Esophagus squamous epithelium (tissue), 5 donors: ENCODE results near the gene ANGEL2. TPM values are rescaled to one million over a fixed set of nuclear protein-coding genes. Genes with fewer than 3 reads are reported as not detected.

Experiments used
- DNase-seq: peaks from one replicate; lab custom pipeline; 2025; lab: John Stamatoyannopoulos, UW
- H3K27ac ChIP-seq, 4 donors: fragments of 200-600 bp; sonication (generic); one replicate each; pipeline ENCODE4 v1.5.1; 2016 to 2019; ENCODE audit warnings: mild to moderate bottlenecking in 1 of 4
- H3K27me3 ChIP-seq, 4 donors: fragments of 200-600 bp; sonication (generic); 1 replicate in 3 of 4; 2 replicates in 1 of 4; pipeline versions ENCODE4 v1.5.1 to v1.6.0; 2017 to 2021; ENCODE audit warnings: antibody characterized with exemption in 1 of 4
- H3K36me3 ChIP-seq, 3 donors: fragments of 200-600 bp; sonication (generic); one replicate each; pipeline ENCODE4 v1.5.1; 2016 to 2019
- H3K4me1 ChIP-seq, 3 donors: fragments of 200-600 bp; sonication (generic); one replicate each; pipeline ENCODE4 v1.5.1; 2017 to 2019
- H3K4me3 ChIP-seq, 4 donors: fragments of 200-600 bp; sonication (generic); 1 replicate in 3 of 4; 2 replicates in 1 of 4; pipeline ENCODE4 v1.5.1; 2016 to 2019; ENCODE audit warnings: mild to moderate bottlenecking in 2 of 4, moderate library complexity in 1 of 4
- H3K9me3 ChIP-seq, 3 donors: fragments of 200-600 bp; sonication (generic); one replicate each; pipeline ENCODE4 v1.5.1; 2016 to 2019
- POLR2A ChIP-seq, 4 donors: fragments of 450-650 bp; IDR thresholded peaks; one replicate each; pipeline ENCODE4 v1.6.1; 2017; ENCODE audit warnings: antibody characterized with exemption in 4 of 4, mild to moderate bottlenecking in 4 of 4, moderate library complexity in 3 of 4
- WGBS, 2 donors: methylation state at CpG; one replicate each; pipeline ENCODE4 v1.1.5; 2018; 5-methylcytosine and 5-hydroxymethylcytosine counted together
- intact Hi-C: fragments of 100-400 bp; cut with DNase I; formaldehyde crosslinking; loops from one replicate; pipeline ENCODE4 v1.15.0; 2022
- total RNA-seq, 4 donors: library from RNA; depleted of rRNA; stranded (reverse); fragments of >200 nt; gene quantifications; one replicate each; pipeline ENCODE4 v1.1.0, GENCODE V29; 2016
- TF ChIP-seq, protein P1 (sequence below), 6 experiments: fragments of 450-650 bp in 4 of 6; fragments of 200-600 bp in 2 of 6; sonication (generic) in 2 of 6; IDR thresholded peaks; one replicate each; pipeline ENCODE4 v1.5.1; 2016 to 2019; ENCODE audit warnings: antibody characterized with exemption in 6 of 6, mild to moderate bottlenecking in 4 of 6, moderate library complexity in 4 of 6
- donor health status: DM: yes; HTN: yes; CAD: no.

The ANGEL2 gene
- total RNA-seq, 4 donors from 2014 or later = 15.8 to 48.3 (median 31.3) TPM

GRCh38 chr1:212974711-212975110 lies 41.0 kb downstream of the ANGEL2 start:
- Histone ChIP-seq H3K27ac (no peak overlapping the region), H3K36me3 (no peaks in the 10 kb centered on the region), H3K4me1 (peaks cover 0 to under 1% (median 0%) of the 10 kb centered on the region in 3 donors), H3K9me3 (no peaks in the 10 kb centered on the region), H3K4me3 (no peak overlapping the region), H3K27me3 (no peaks in the 10 kb centered on the region)
- TF ChIP-seq, protein P1, sequence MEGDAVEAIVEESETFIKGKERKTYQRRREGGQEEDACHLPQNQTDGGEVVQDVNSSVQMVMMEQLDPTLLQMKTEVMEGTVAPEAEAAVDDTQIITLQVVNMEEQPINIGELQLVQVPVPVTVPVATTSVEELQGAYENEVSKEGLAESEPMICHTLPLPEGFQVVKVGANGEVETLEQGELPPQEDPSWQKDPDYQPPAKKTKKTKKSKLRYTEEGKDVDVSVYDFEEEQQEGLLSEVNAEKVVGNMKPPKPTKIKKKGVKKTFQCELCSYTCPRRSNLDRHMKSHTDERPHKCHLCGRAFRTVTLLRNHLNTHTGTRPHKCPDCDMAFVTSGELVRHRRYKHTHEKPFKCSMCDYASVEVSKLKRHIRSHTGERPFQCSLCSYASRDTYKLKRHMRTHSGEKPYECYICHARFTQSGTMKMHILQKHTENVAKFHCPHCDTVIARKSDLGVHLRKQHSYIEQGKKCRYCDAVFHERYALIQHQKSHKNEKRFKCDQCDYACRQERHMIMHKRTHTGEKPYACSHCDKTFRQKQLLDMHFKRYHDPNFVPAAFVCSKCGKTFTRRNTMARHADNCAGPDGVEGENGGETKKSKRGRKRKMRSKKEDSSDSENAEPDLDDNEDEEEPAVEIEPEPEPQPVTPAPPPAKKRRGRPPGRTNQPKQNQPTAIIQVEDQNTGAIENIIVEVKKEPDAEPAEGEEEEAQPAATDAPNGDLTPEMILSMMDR (IDR thresholded peaks at IDR 0.05) = no peak
- no peak for TF ChIP-seq POLR2A (IDR thresholded peaks at IDR 0.05)
- intact Hi-C loops = no loop called here
- 65 to 80% methylated on average over 6 of the region's 6 CpGs for WGBS, 2 donors
- DNase-seq = no peak

- Histone ChIP-seq H3K27me3 (no peaks in the 10 kb centered on the region), H3K36me3 (no peaks in the 10 kb centered on the region), H3K4me1 (no peaks in the 10 kb centered on the region), H3K9me3 (no peaks in the 10 kb centered on the region), H3K4me3 (no peak overlapping the region), H3K27ac (no peak overlapping the region)
- no peak for DNase-seq
- TF ChIP-seq, protein P1 (IDR thresholded peaks at IDR 0.05) = no peak
- TF ChIP-seq POLR2A (IDR thresholded peaks at IDR 0.05) = no peak
- 80% methylated on average over 2 to 7 of the region's 8 CpGs for WGBS, 2 donors
- intact Hi-C loops = no loop called here
Measured at GRCh38 chr1:212973899-212974298, 41.8 kb downstream of the ANGEL2 start.

DNA sequence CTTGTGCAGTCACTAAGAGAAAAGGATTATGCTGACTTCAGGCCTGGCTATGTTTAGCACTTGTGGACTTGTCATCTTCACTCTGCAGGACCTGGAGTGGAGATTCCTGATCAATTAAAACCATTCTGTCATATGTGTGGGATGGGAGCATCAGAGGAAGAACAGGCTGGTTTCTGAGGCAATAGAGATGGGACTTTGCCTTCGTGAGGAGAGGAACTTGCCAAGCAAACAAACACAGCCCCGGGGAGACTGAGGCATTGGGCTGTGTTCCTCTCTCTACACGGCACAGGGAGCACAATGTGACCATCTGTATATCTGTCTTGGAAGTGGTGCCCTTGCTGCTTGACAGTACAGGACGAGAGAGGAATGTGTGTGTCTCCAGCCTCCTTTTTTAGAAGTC lies 42.2 kb downstream of the ANGEL2 start:
- Histone ChIP-seq H3K27ac (no peak overlapping the region), H3K36me3 (no peaks in the 10 kb centered on the region), H3K9me3 (no peaks in the 10 kb centered on the region), H3K27me3 (no peaks in the 10 kb centered on the region), H3K4me3 (no peak overlapping the region), H3K4me1 (no peaks in the 10 kb centered on the region)
- TF ChIP-seq POLR2A (IDR thresholded peaks at IDR 0.05) = no peak
- TF ChIP-seq, protein P1 (IDR thresholded peaks at IDR 0.05) = no peak
- 86% methylated on average over 2 to 3 of the region's 4 CpGs for WGBS, 2 donors
- DNase-seq = no peak
- intact Hi-C loops = no loop called here

GRCh38 chr1:212971312-212971711 lies 44.4 kb downstream of the ANGEL2 start:
- H3K27ac ChIP-seq = no peak overlapping the region
- H3K4me3 ChIP-seq = no peak overlapping the region
- no peaks in the 10 kb centered on the region for H3K9me3 ChIP-seq
- DNase-seq = no peak
- TF ChIP-seq, protein P1 (IDR thresholded peaks at IDR 0.05) = no peak
- no peak for TF ChIP-seq POLR2A (IDR thresholded peaks at IDR 0.05)
- 76 to 92% methylated on average over 4 to 5 of the region's 5 CpGs for WGBS, 2 donors
- no peaks in the 10 kb centered on the region for H3K36me3 ChIP-seq
- intact Hi-C loops = no loop called here
- H3K27me3 ChIP-seq = no peaks in the 10 kb centered on the region
- no peaks in the 10 kb centered on the region for H3K4me1 ChIP-seq

DNA sequence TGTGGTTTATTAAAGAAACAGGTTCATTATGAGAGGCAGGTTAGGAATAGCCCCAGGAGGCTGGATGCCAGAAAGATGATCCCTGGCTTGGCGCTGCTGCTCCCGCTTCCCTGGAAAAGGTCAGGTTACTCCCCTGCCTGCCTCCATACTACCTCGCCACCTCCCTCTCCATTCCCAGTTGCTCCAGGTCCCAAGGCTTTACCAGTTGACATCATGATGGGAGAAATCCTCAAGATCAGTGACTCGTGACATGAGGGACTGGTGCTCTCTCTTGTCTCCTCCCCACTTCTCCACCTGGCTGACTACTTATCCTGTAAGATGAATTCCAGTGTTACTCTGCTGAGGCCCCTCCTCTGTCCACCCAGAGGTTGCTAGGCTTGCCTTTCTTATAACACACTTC lies 45.6 kb downstream of the ANGEL2 start:
- WGBS, 2 donors = 78 to 81% methylated on average over 4 of the region's 4 CpGs
- DNase-seq = no peak
- intact Hi-C loops = no loop called here
- no peak for TF ChIP-seq POLR2A (IDR thresholded peaks at IDR 0.05)
- TF ChIP-seq, protein P1 (IDR thresholded peaks at IDR 0.05) = no peak
- H3K4me1 ChIP-seq = no peaks in the 10 kb centered on the region
- no peaks in the 10 kb centered on the region for H3K27me3 ChIP-seq
- no peaks in the 10 kb centered on the region for H3K36me3 ChIP-seq
- no peaks in the 10 kb centered on the region for H3K9me3 ChIP-seq
- no peak overlapping the region for H3K4me3 ChIP-seq
- H3K27ac ChIP-seq = no peak overlapping the region
